A549 (cell line): ENCODE results near the gene BACH1.
"Not testable (repeated sequence)": the region's sequence is repeated elsewhere in the genome, so short reads cannot be mapped to it uniquely, and the experiment has no call there.

Experiments used
- CTCF ChIP-seq: fragments of >200 bp; sonication (Bioruptor Twin); formaldehyde crosslinking; IDR thresholded peaks from 3 replicates; pipeline ENCODE4 v1.5.1; 2016
- MAFK ChIP-seq: fragments of 450-650 bp; IDR thresholded peaks from 2 replicates; pipeline ENCODE4 v1.6.1; 2014; ENCODE audit not compliant: partially characterized antibody
- POLR2A ChIP-seq: IDR thresholded peaks from 2 replicates; pipeline ENCODE4 v1.6.1; 2012; ENCODE audit warnings: mild to moderate bottlenecking, low read length
- RAD21 ChIP-seq, 2 experiments: fragments of >200 bp in 1 of 2; sonication (Bioruptor Twin) in 1 of 2; formaldehyde crosslinking in 1 of 2; IDR thresholded peaks in 1 of 2; conservative IDR thresholded peaks in 1 of 2; 2 replicates in 1 of 2; 3 replicates in 1 of 2; pipeline ENCODE4 v1.6.1; 2012 to 2018; ENCODE audit warnings: inconsistent platforms in 1 of 2
- REST ChIP-seq: fragments of 200-600 bp; sonication (generic); IDR thresholded peaks from 2 replicates; pipeline ENCODE4 v1.6.1; 2016; ENCODE audit warnings: antibody characterized with exemption, mild to moderate bottlenecking, moderate library complexity

GRCh38 chr21:29356291-29356690 lies 57.6 kb downstream of the BACH1 start:
- not testable (repeated sequence) for TF ChIP-seq CTCF; RAD21 (conservative IDR thresholded peaks at IDR 0.05 in 1 of 2, IDR thresholded peaks at IDR 0.05 in 1 of 2); REST; POLR2A; MAFK
